ENCODE data around the gene SHC1. TPM values are rescaled to one million over a fixed set of nuclear protein-coding genes. Genes with fewer than 3 reads are reported as not detected.

Gene SHC1
- total RNA-seq, 1 experiment from 2014 or later: 199 TPM

- Mint-ChIP-seq H3K36me3 (peaks cover 19% of the 10 kb centered on the region), H3K4me3 (no peak overlapping the region), H3K27ac (no peak overlapping the region), H3K4me1 (no peaks in the 10 kb centered on the region), H3K9me3 (no peaks in the 10 kb centered on the region), H3K27me3 (ENCODE audit: low read depth) (no peaks in the 10 kb centered on the region)
- TF ChIP-seq ZNF396 (CRISPR knock-in tag; IDR thresholded peaks at IDR 0.05; ENCODE audit: borderline replicate concordance) (no peak), SMAD4 (CRISPR knock-in tag; IDR thresholded peaks at IDR 0.05) (no peak), RORB (CRISPR knock-in tag; IDR thresholded peaks at IDR 0.05) (no peak), NFATC4 (CRISPR knock-in tag; IDR thresholded peaks at IDR 0.05) (no peak), AR (CRISPR knock-in tag; IDR thresholded peaks at IDR 0.05) (no peak), GABPB1 (CRISPR knock-in tag; IDR thresholded peaks at IDR 0.05) (no peak)
- TF ChIP-seq, protein P1, sequence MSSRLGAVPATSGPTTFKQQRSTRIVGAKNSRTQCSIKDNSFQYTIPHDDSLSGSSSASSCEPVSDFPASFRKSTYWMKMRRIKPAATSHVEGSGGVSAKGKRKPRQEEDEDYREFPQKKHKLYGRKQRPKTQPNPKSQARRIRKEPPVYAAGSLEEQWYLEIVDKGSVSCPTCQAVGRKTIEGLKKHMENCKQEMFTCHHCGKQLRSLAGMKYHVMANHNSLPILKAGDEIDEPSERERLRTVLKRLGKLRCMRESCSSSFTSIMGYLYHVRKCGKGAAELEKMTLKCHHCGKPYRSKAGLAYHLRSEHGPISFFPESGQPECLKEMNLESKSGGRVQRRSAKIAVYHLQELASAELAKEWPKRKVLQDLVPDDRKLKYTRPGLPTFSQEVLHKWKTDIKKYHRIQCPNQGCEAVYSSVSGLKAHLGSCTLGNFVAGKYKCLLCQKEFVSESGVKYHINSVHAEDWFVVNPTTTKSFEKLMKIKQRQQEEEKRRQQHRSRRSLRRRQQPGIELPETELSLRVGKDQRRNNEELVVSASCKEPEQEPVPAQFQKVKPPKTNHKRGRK (CRISPR knock-in tag; IDR thresholded peaks at IDR 0.05; ENCODE audit: borderline replicate concordance): no peak
- ChIA-PET POLR2A (no interaction called here), CTCF (no interaction called here)
- no peak for ATAC-seq
- DNase-seq (ENCODE audit: low spot score): no peak
Observed at GRCh38 chr1:154923695-154924094, 46.9 kb downstream of the SHC1 start.

DNA sequence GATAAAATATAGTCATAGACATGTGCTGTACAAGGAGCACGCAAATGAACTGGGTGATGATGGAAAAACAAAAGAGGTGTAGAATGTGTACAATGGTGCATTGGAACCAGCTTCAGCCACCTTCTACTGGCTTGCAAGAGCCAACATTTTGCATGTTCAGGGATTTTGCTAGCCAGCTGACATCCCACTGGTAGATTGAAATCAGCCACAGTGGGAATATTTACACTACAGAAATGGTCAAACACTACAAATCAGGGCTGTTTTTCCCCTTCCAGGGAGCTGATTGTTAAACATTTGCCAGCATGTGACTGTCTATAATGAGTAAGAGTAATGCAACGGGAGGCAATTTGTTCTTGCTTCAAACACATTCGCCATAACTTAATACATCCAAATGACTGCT, 57.3 kb downstream of the SHC1 start:
- no peak overlapping the region for H3K4me3 Mint-ChIP-seq
- DNase-seq (ENCODE audit: low spot score) (no peak), ATAC-seq (no peak)
- H3K9me3 Mint-ChIP-seq: peaks cover 27% of the 10 kb centered on the region
- ChIA-PET CTCF (interaction anchor here (0.7 to 1.8 kb wide), 11 partner anchors 9 to 172 kb away, joined by 3 to 10 read pairs (median 4); partner anchors contain the start of genes ADAM15, PBXIP1 and PMVK), POLR2A (no interaction called here)
- TF ChIP-seq PREB (CRISPR knock-in tag; IDR thresholded peaks at IDR 0.05; ENCODE audit: borderline replicate concordance) (no peak), ZNF396 (CRISPR knock-in tag; IDR thresholded peaks at IDR 0.05; ENCODE audit: borderline replicate concordance) (no peak), GABPB1 (CRISPR knock-in tag; IDR thresholded peaks at IDR 0.05) (no peak), CDX4 (CRISPR knock-in tag; IDR thresholded peaks at IDR 0.05; ENCODE audit: borderline replicate concordance) (no peak), NFATC4 (CRISPR knock-in tag; IDR thresholded peaks at IDR 0.05) (no peak), CREB1 (CRISPR knock-in tag; IDR thresholded peaks at IDR 0.05) (no peak), JUN (CRISPR knock-in tag; IDR thresholded peaks at IDR 0.05) (no peak), ATF1 (CRISPR knock-in tag; IDR thresholded peaks at IDR 0.05) (no peak), ESRRA (CRISPR knock-in tag; IDR thresholded peaks at IDR 0.05; ENCODE audit: borderline replicate concordance) (no peak), MXD4 (CRISPR knock-in tag; IDR thresholded peaks at IDR 0.05; ENCODE audit: borderline replicate concordance) (no peak), GRHL2 (CRISPR knock-in tag; IDR thresholded peaks at IDR 0.05; ENCODE audit: insufficient replicate concordance, severe bottlenecking) (no peak), NR3C1 (CRISPR knock-in tag; conservative IDR thresholded peaks at IDR 0.05; ENCODE audit: low read depth) (no peak), ZNF423 (CRISPR knock-in tag; IDR thresholded peaks at IDR 0.05) (no peak), PRRX2 (CRISPR knock-in tag; IDR thresholded peaks at IDR 0.05) (no peak)
- TF ChIP-seq, protein P1 (CRISPR knock-in tag; IDR thresholded peaks at IDR 0.05; ENCODE audit: borderline replicate concordance): no peak
- TF ChIP-seq, protein P2, sequence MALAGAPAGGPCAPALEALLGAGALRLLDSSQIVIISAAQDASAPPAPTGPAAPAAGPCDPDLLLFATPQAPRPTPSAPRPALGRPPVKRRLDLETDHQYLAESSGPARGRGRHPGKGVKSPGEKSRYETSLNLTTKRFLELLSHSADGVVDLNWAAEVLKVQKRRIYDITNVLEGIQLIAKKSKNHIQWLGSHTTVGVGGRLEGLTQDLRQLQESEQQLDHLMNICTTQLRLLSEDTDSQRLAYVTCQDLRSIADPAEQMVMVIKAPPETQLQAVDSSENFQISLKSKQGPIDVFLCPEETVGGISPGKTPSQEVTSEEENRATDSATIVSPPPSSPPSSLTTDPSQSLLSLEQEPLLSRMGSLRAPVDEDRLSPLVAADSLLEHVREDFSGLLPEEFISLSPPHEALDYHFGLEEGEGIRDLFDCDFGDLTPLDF (CRISPR knock-in tag; IDR thresholded peaks at IDR 0.05): no peak
- TF ChIP-seq, protein P3, sequence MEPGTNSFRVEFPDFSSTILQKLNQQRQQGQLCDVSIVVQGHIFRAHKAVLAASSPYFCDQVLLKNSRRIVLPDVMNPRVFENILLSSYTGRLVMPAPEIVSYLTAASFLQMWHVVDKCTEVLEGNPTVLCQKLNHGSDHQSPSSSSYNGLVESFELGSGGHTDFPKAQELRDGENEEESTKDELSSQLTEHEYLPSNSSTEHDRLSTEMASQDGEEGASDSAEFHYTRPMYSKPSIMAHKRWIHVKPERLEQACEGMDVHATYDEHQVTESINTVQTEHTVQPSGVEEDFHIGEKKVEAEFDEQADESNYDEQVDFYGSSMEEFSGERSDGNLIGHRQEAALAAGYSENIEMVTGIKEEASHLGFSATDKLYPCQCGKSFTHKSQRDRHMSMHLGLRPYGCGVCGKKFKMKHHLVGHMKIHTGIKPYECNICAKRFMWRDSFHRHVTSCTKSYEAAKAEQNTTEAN (CRISPR knock-in tag; IDR thresholded peaks at IDR 0.05): no peak
- TF ChIP-seq, protein P4, sequence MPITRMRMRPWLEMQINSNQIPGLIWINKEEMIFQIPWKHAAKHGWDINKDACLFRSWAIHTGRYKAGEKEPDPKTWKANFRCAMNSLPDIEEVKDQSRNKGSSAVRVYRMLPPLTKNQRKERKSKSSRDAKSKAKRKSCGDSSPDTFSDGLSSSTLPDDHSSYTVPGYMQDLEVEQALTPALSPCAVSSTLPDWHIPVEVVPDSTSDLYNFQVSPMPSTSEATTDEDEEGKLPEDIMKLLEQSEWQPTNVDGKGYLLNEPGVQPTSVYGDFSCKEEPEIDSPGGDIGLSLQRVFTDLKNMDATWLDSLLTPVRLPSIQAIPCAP (CRISPR knock-in tag; IDR thresholded peaks at IDR 0.05): no peak
- H3K4me1 Mint-ChIP-seq: 0 out of 2 replicates have a peak, but pooled peaks cover 3% of the 10 kb centered on the region
- H3K36me3 Mint-ChIP-seq: peaks cover 7% of the 10 kb centered on the region
- no peak overlapping the region for H3K27ac Mint-ChIP-seq
- no peaks in the 10 kb centered on the region; the same call in 1 of the 2 replicates for H3K27me3 Mint-ChIP-seq (ENCODE audit: low read depth)
